D721Med (cell line): ENCODE data around the gene GPR137B.
A peak's percentile ranks its signal among the peaks of the same experiment; 100 is the strongest.

Experiments used
- DNase-seq: peaks from one replicate; pipeline ENCODE4 v3.0.0; 2011; ENCODE audit warnings: low spot score; ENCODE audit not compliant: insufficient read length
- FAIRE-seq: peaks from 2 replicates; lab custom pipeline; 2011; peaks lifted over from hg19 to GRCh38; lab: Jason Lieb, UNC
- CTCF ChIP-seq: IDR thresholded peaks from 2 replicates; pipeline ENCODE4 v1.5.1; 2012; ENCODE audit warnings: mild to moderate bottlenecking, control low read depth; ENCODE audit not compliant: insufficient read depth; ENCODE audit errors: missing control alignments

Gene GPR137B

GRCh38 chr1:236101233-236102200 is 40.8 kb upstream of the GPR137B start:
- TF ChIP-seq CTCF, result no peak
- no peak for DNase-seq
- FAIRE-seq, result no peak

- DNase-seq (no peak), FAIRE-seq (no peak)
- no peak for TF ChIP-seq CTCF
These were observed 39.7 kb upstream of the GPR137B start for GRCh38 chr1:236102611-236103010.

- no peak for DNase-seq
- TF ChIP-seq CTCF, result no peak
- FAIRE-seq, result no peak
These were observed 39.3 kb upstream of the GPR137B start for GRCh38 chr1:236103059-236103458.

- FAIRE-seq, result no peak
- DNase-seq, result peak; percentile 94
- TF ChIP-seq CTCF, result peak; percentile 98
These were observed 38.6 kb upstream of the GPR137B start for GRCh38 chr1:236103646-236104218.

- no peak for DNase-seq
These were observed 35.0 kb upstream of the GPR137B start for GRCh38 chr1:236107121-236107907.

More at GRCh38 chr1:236107121-236107907, 35.0 kb upstream of the GPR137B start:
- FAIRE-seq, result no peak
- no peak for TF ChIP-seq CTCF
